ENCODE data around the gene SYK.

The SYK gene

DNA sequence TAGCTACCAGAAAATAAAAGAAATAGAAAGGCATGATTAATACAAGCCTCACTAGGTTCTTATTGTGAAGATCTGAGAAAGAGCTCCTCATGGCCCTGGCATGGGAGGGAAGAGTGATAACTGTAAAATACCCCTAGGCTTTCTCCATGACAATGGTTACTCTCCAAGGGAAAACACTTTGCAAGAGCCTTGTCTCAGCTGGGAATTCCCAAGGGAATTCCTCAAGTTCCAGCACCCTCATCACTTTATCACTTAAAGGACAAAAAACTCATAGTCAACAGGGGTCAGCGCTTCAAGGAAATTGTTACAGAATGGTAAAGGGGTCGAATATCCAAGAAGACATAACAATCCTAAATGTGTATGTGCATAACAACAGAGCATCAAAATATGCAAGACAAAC, 21.2 kb downstream of the SYK start:
- H3K4me3 ChIP-seq (ENCODE audit: low read length), result no peak overlapping the region
- no peak for TF ChIP-seq CTCF (conservative IDR thresholded peaks at IDR 0.05; ENCODE audit: low read length)
- DNase-seq (ENCODE audit: low read depth), result no peak

DNA sequence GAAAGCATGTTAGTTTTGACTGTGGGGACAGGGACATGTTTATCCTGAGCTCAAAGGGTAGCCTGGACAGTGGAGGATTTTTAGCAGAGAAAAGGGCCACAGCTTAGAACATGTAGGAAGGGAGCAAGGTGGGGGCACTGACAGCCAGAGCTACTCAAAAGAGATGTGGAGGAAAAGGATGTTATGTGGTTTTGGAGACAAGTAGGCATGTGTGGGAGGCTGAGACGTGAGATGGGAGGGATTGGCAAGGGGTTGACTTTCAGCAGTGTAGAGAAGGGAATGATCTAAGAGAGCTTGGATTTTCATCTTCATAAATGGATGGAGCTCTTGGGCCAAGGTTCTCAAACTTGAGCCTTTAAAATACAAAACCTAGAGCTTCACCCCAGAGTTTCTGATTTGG, 24.0 kb downstream of the SYK start:
- no peak overlapping the region for H3K4me3 ChIP-seq (ENCODE audit: low read length)
- no peak for TF ChIP-seq CTCF (conservative IDR thresholded peaks at IDR 0.05; ENCODE audit: low read length)
- no peak for DNase-seq (ENCODE audit: low read depth)

- no peak overlapping the region for H3K4me3 ChIP-seq (ENCODE audit: low read length)
- TF ChIP-seq CTCF (conservative IDR thresholded peaks at IDR 0.05; ENCODE audit: low read length), result no peak
- DNase-seq (ENCODE audit: low read depth), result no peak
Measured at GRCh38 chr9:90826326-90827020, 24.9 kb downstream of the SYK start.

- DNase-seq (ENCODE audit: low read depth), result no peak
- no peak for TF ChIP-seq CTCF (conservative IDR thresholded peaks at IDR 0.05; ENCODE audit: low read length)
- no peak overlapping the region for H3K4me3 ChIP-seq (ENCODE audit: low read length)
Measured at GRCh38 chr9:90827181-90827871, 25.7 kb downstream of the SYK start.

- DNase-seq (ENCODE audit: low read depth), result no peak
- TF ChIP-seq CTCF (conservative IDR thresholded peaks at IDR 0.05; ENCODE audit: low read length), result no peak
- H3K4me3 ChIP-seq (ENCODE audit: low read length), result no peak overlapping the region
Measured at GRCh38 chr9:90830051-90830450, 28.4 kb downstream of the SYK start.

- no peak for TF ChIP-seq CTCF (conservative IDR thresholded peaks at IDR 0.05; ENCODE audit: low read length)
- H3K4me3 ChIP-seq (ENCODE audit: low read length), result no peak overlapping the region
- DNase-seq (ENCODE audit: low read depth), result no peak
Measured at GRCh38 chr9:90830977-90831376, 29.4 kb downstream of the SYK start.

DNA sequence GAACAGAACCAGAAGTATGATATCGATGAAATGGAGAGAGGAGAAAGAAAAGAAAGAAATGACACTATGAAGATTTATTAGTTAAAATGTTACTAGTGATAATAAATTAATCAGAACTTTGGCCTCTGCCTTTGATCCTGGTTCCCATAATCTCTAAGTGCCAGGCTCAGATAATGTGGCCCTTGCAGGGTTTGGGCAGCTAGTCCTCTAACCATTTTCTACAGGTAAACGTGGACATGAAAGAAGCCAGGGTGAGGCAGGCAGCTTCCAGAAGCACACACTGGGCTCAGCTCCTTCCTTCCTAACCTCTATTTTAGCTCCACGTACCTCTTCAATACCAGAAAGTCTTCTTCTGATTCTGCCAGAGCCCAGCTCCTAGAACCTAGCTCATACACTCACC, 30.6 kb downstream of the SYK start:
- no peak for DNase-seq (ENCODE audit: low read depth)
- H3K4me3 ChIP-seq (ENCODE audit: low read length), result no peak overlapping the region
- no peak for TF ChIP-seq CTCF (conservative IDR thresholded peaks at IDR 0.05; ENCODE audit: low read length)

Data from AG10803 (cell line).